B cell (primary cell): Measurements from ENCODE around the gene EPB41L5. TPM values are rescaled to one million over a fixed set of nuclear protein-coding genes. Genes with fewer than 3 reads are reported as not detected.

Source experiments
- ATAC-seq: fragments of 200-7000 bp; cut with Tn5 transposase; one replicate; pipeline ENCODE4 v1.10.0; 2021; ENCODE audit warnings: low read depth, mild to moderate bottlenecking, moderate number of reproducible peaks, moderate library complexity
- CTCF ChIA-PET: fragments of 350-600 bp; sonication (Branson Sonifier 250); formaldehyde crosslinking; loops from one replicate; lab custom pipeline; 2021; ENCODE audit warnings: antibody characterized with exemption, inconsistent platforms; lab: Charles Lee
- POLR2A ChIA-PET: fragments of 350-600 bp; sonication (Branson Sonifier 250); formaldehyde crosslinking; loops from one replicate; lab custom pipeline; 2021; ENCODE audit warnings: antibody characterized with exemption; lab: Charles Lee
- DNase-seq: peaks from one replicate; pipeline ENCODE4 v3.0.0; 2013
- H2AFZ ChIP-seq: 2 replicates; pipeline ENCODE4 v1.6.1; 2012; ENCODE audit warnings: mild to moderate bottlenecking, low read depth, low read length; ENCODE audit not compliant: insufficient read depth, poor library complexity, severe bottlenecking
- H3K27ac ChIP-seq, 2 donors: 1 replicate in 1 of 2; 2 replicates in 1 of 2; pipeline ENCODE4 v1.5.1; 2012 to 2013; ENCODE audit warnings: low read length in 2 of 2, mild to moderate bottlenecking in 2 of 2, moderate library complexity in 1 of 2
- H3K27me3 ChIP-seq, 4 experiments: fragments of 200-600 bp in 1 of 4; sonication (generic) in 1 of 4; replicated peaks in 1 of 4; 1 replicate in 2 of 4; 2 replicates in 2 of 4; pipeline versions ENCODE4 v1.6.1 to v1.7.0; 2013 to 2016; ENCODE audit warnings: low read length in 3 of 4, mild to moderate bottlenecking in 2 of 4, mixed read lengths in 1 of 4, moderate library complexity in 1 of 4; ENCODE audit not compliant: insufficient read depth in 4 of 4, control insufficient read depth in 3 of 4; ENCODE audit errors: control extremely low read depth in 1 of 4
- H3K36me3 ChIP-seq, 2 experiments: replicated peaks in 1 of 2; 1 replicate in 1 of 2; 2 replicates in 1 of 2; pipeline versions ENCODE4 v1.6.1 to v1.7.1; 2013; ENCODE audit warnings: low read length in 1 of 2; ENCODE audit not compliant: insufficient read depth in 2 of 2, control insufficient read depth in 1 of 2; ENCODE audit errors: control extremely low read depth in 1 of 2, extremely low read depth in 1 of 2
- H3K4me1 ChIP-seq, 2 donors: fragments of 200-600 bp in 1 of 2; sonication (generic) in 1 of 2; 1 replicate in 1 of 2; 2 replicates in 1 of 2; pipeline versions ENCODE4 v1.5.1 to v1.6.1; 2013 to 2017; ENCODE audit warnings: low read length in 2 of 2; ENCODE audit not compliant: control insufficient read depth in 2 of 2, insufficient read depth in 2 of 2
- H3K4me2 ChIP-seq: replicated peaks from 2 replicates; pipeline ENCODE3; 2012; ENCODE audit warnings: mild to moderate bottlenecking, low read depth, low read length; ENCODE audit not compliant: poor library complexity, severe bottlenecking
- H3K4me3 ChIP-seq, 5 experiments: fragments of 200-600 bp in 1 of 5; sonication (generic) in 1 of 5; 1 replicate in 3 of 5; 2 replicates in 2 of 5; pipeline versions ENCODE4 v1.5.1 to v1.7.0; 2011 to 2016; ENCODE audit warnings: low read length in 4 of 5, mild to moderate bottlenecking in 4 of 5, low read depth in 2 of 5, control low read depth in 1 of 5, moderate library complexity in 1 of 5; ENCODE audit not compliant: insufficient read depth in 1 of 5; ENCODE audit errors: control extremely low read depth in 1 of 5, extremely low read depth in 1 of 5
- H3K79me2 ChIP-seq: fragments of 200-600 bp; sonication (generic); one replicate; pipeline ENCODE4 v1.6.0; 2016; ENCODE audit warnings: low read length; ENCODE audit not compliant: control insufficient read depth, insufficient read depth
- H3K9ac ChIP-seq: fragments of 200-600 bp; sonication (generic); 2 replicates; pipeline ENCODE4 v1.6.1; 2017; ENCODE audit warnings: mild to moderate bottlenecking, low read length, moderate library complexity
- H3K9me3 ChIP-seq, 3 donors: one replicate each; pipeline versions ENCODE4 v1.6.1 to v1.7.1; 2013; ENCODE audit warnings: low read length in 2 of 3; ENCODE audit not compliant: control insufficient read depth in 2 of 3, insufficient read depth in 1 of 3; ENCODE audit errors: control extremely low read depth in 1 of 3
- H4K20me1 ChIP-seq: 2 replicates; pipeline ENCODE4 v1.6.0; 2012; ENCODE audit warnings: mild to moderate bottlenecking, low read length; ENCODE audit not compliant: insufficient read depth, control insufficient read depth, poor library complexity, severe bottlenecking
- H3K27ac Mint-ChIP-seq: one replicate; pipeline ENCODE4 v1.8.0; 2021; ENCODE audit warnings: mixed read lengths
- H3K27me3 Mint-ChIP-seq: one replicate; pipeline ENCODE4 v1.8.0; 2021; ENCODE audit warnings: mixed read lengths
- H3K4me1 Mint-ChIP-seq: one replicate; pipeline ENCODE4 v1.8.0; 2021; ENCODE audit warnings: mixed read lengths
- H3K4me3 Mint-ChIP-seq: one replicate; pipeline ENCODE4 v1.8.0; 2021; ENCODE audit warnings: mixed read lengths
- H3K9me3 Mint-ChIP-seq: one replicate; pipeline ENCODE4 v1.8.0; 2022; ENCODE audit warnings: mixed read lengths; ENCODE audit not compliant: insufficient read depth
- CTCF ChIP-seq: fragments of 200-600 bp; IDR thresholded peaks from one replicate; pipeline ENCODE4 v1.8.0; 2022; ENCODE audit warnings: antibody characterized with exemption, mild to moderate bottlenecking
- EZH2 ChIP-seq: IDR thresholded peaks from 2 replicates; pipeline ENCODE4 v1.6.1; 2012; ENCODE audit warnings: borderline replicate concordance, low read depth, mild to moderate bottlenecking, moderate library complexity, low read length; ENCODE audit not compliant: insufficient read depth, poor library complexity, severe bottlenecking
- WGBS: methylation state at CpG from one replicate; pipeline ENCODE4 v1.1.5; 2013; ENCODE audit warnings: missing lambda C conversion rate; ENCODE audit not compliant: insufficient coverage; 5-methylcytosine and 5-hydroxymethylcytosine counted together
- intact Hi-C: fragments of 100-400 bp; cut with micrococcal nuclease; formaldehyde crosslinking; loops from one replicate; pipeline ENCODE4 v1.10.0; 2022
- polyA plus RNA-seq: library from polyadenylated mRNA; depleted of rRNA; stranded (reverse); fragments of >200 nt; gene quantifications from 2 replicates; pipeline ENCODE4 v1.2.3, GENCODE V29; 2012
- total RNA-seq, 2 donors: library from RNA; stranded (reverse); fragments of 120-200 nt in 1 of 2; gene quantifications; 1 replicate in 1 of 2; 2 replicates in 1 of 2; pipeline versions ENCODE4 v1.2.3 to v1.2.4, GENCODE V29; 2013 to 2022

The EPB41L5 gene
- total and polyA plus RNA-seq, 2 donors (not counting 1 experiment from before 2014, with no cell fraction given): 3.9 to 14.0 TPM

DNA sequence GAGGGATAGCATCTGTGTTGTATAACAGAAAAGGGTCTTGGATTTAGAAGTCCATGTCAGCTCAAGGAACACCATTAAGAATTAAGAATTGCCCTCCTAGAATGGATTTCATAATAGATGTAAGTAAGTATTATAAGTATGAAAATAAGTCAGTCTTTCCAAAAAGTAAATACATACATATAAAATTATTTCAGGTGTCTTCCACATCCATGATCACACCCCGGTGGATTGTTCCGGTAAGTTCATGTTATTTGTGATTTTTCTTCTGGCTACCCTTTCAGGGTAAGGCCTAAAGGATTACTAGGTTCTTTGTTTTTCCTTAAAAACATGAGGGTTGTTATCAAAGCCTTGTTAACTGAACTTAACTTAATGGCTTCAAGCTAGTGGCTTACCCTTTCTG is 154.4 kb downstream of the EPB41L5 start:
- no peak overlapping the region for H3K4me3 ChIP-seq
- no peaks in the 10 kb centered on the region for H3K9me3 ChIP-seq
- ATAC-seq (no peak), DNase-seq (no peak)
- no peak overlapping the region for H3K4me3 Mint-ChIP-seq
- H3K27me3 ChIP-seq: no peaks in the 10 kb centered on the region
- no peaks in the 10 kb centered on the region for H3K27me3 Mint-ChIP-seq
- intact Hi-C loops: no loop called here
- H3K27ac ChIP-seq: no peak overlapping the region
- peaks cover 0 to 2% of the 10 kb centered on the region in 2 experiments for H3K36me3 ChIP-seq
- POLR2A ChIA-PET: no interaction called here
- H2AFZ ChIP-seq: no peak overlapping the region
- no CpG with 5 or more reads among the region's 2 CpGs for WGBS
- H3K9me3 Mint-ChIP-seq: peaks cover 2% of the 10 kb centered on the region
- CTCF ChIA-PET: interaction anchor here (1.0 kb wide), 1 partner anchor 10 kb away, joined by 3 read pairs; no protein-coding TSS in a partner anchor
- H3K4me2 ChIP-seq: no peak overlapping the region
- H3K4me1 Mint-ChIP-seq: no peaks in the 10 kb centered on the region
- H3K9ac ChIP-seq: no peak overlapping the region
- TF ChIP-seq EZH2: no peak
- no peak for TF ChIP-seq CTCF
- H3K79me2 ChIP-seq: no peaks in the 10 kb centered on the region
- no peaks in the 10 kb centered on the region for H4K20me1 ChIP-seq
- H3K4me1 ChIP-seq: no peaks in the 10 kb centered on the region
- H3K27ac Mint-ChIP-seq: no peak overlapping the region

GRCh38 chr2:120169020-120169419 is 156.1 kb downstream of the EPB41L5 start:
- no peaks in the 10 kb centered on the region for H3K9me3 ChIP-seq
- H3K27me3 Mint-ChIP-seq: no peaks in the 10 kb centered on the region
- peaks cover 0 to 2% of the 10 kb centered on the region in 2 experiments for H3K36me3 ChIP-seq
- peaks cover 2% of the 10 kb centered on the region for H3K9me3 Mint-ChIP-seq
- ATAC-seq: no peak
- H3K4me2 ChIP-seq: no peak overlapping the region
- H3K27me3 ChIP-seq: no peaks in the 10 kb centered on the region
- no peaks in the 10 kb centered on the region for H3K4me1 Mint-ChIP-seq
- H2AFZ ChIP-seq: no peak overlapping the region
- H3K4me1 ChIP-seq: no peaks in the 10 kb centered on the region
- ChIA-PET POLR2A (no interaction called here), CTCF (interaction anchor here (1.1 to 1.8 kb wide), 3 partner anchors 417 to 465 kb away, joined by 3 to 10 read pairs (median 3); no protein-coding TSS in a partner anchor)
- no peak for DNase-seq
- H3K4me3 Mint-ChIP-seq: no peak overlapping the region
- intact Hi-C loops: no loop called here
- no peak overlapping the region for H3K4me3 ChIP-seq
- H3K27ac ChIP-seq: no peak overlapping the region
- H3K27ac Mint-ChIP-seq: no peak overlapping the region
- H4K20me1 ChIP-seq: no peaks in the 10 kb centered on the region
- H3K9ac ChIP-seq: no peak overlapping the region
- no peaks in the 10 kb centered on the region for H3K79me2 ChIP-seq
- no peak for TF ChIP-seq CTCF
- no peak for TF ChIP-seq EZH2
